Measurements from ENCODE around the gene LRP5. TPM values are rescaled to one million over a fixed set of nuclear protein-coding genes. Genes with fewer than 3 reads are reported as not detected.

Gene LRP5
- total RNA-seq, 1 experiment from 2014 or later = 32.8 TPM

DNA sequence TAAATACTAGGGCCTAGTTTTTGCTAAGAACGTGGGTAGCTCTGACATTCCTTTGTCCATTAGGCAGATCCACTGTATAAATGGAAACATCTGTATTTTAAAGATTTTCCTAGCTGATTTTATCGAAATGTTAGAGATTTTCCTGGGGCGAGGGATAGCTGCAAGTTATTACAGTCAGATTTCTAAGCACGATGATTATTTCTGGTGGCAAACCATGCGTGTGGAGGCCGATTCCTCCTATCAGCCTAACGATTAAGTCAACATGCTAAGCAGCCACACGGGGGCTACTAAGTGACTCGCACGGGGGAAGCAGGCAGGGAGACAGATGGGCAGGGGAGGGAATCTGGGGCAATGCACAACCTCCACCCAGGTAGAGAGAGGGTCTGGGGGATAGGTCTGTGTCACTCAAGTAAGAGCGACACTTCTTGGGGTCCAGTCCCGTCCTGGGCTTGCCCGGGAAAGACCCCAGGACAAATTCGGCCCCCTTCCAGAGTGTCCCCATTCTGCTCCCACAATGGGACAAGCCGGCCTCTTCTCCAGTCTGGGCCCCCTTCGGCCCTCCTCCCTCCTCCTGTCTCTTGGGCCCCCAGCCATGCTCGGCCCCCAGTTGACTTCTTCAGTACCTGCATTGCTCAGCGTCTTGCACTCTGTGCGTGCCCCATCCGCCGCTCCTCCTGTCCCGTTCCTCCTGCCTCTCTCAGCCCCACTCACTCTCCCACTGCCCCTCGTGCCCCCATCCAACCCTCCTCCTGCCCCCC lies 41.2 kb upstream of the LRP5 start:
- Mint-ChIP-seq H3K27ac (ENCODE audit: low read depth, unreplicated experiment) (peak overlapping the region; percentile 95), H3K4me3 (ENCODE audit: unreplicated experiment) (peak overlapping the region; percentile 88), H3K9me3 (ENCODE audit: unreplicated experiment) (no peaks in the 10 kb centered on the region), H3K27me3 (ENCODE audit: insufficient read depth, unreplicated experiment) (no peaks in the 10 kb centered on the region), H3K36me3 (ENCODE audit: insufficient read depth, unreplicated experiment) (peaks cover 9% of the 10 kb centered on the region), H3K4me1 (ENCODE audit: insufficient read depth, unreplicated experiment) (peaks cover 17% of the 10 kb centered on the region)
- TF ChIP-seq, protein P1, sequence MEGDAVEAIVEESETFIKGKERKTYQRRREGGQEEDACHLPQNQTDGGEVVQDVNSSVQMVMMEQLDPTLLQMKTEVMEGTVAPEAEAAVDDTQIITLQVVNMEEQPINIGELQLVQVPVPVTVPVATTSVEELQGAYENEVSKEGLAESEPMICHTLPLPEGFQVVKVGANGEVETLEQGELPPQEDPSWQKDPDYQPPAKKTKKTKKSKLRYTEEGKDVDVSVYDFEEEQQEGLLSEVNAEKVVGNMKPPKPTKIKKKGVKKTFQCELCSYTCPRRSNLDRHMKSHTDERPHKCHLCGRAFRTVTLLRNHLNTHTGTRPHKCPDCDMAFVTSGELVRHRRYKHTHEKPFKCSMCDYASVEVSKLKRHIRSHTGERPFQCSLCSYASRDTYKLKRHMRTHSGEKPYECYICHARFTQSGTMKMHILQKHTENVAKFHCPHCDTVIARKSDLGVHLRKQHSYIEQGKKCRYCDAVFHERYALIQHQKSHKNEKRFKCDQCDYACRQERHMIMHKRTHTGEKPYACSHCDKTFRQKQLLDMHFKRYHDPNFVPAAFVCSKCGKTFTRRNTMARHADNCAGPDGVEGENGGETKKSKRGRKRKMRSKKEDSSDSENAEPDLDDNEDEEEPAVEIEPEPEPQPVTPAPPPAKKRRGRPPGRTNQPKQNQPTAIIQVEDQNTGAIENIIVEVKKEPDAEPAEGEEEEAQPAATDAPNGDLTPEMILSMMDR (IDR thresholded peaks at IDR 0.05; ENCODE audit: unreplicated experiment) = peak; percentile 28
- ChIA-PET CTCF (interaction anchor here (0.6 to 5.4 kb wide), 16 partner anchors 9 to 137 kb away, joined by 3 to 68 read pairs (median 4); no protein-coding TSS in a partner anchor), POLR2A (interaction anchor here (0.6 to 4.3 kb wide), 22 partner anchors 10 to 1403 kb away, joined by 3 to 34 read pairs (median 4); partner anchors contain the start of genes LRP5 and LTO1)
- intact Hi-C loops (cut with micrococcal nuclease) = loop anchor here (1.0 to 5.0 kb wide), 3 partner anchors 26 to 176 kb away; no protein-coding TSS in a partner anchor
- peak; percentile 75 for DNase-seq (ENCODE audit: unreplicated experiment)
- no TSS peak for BruUV-seq (replicated peaks)

DNA sequence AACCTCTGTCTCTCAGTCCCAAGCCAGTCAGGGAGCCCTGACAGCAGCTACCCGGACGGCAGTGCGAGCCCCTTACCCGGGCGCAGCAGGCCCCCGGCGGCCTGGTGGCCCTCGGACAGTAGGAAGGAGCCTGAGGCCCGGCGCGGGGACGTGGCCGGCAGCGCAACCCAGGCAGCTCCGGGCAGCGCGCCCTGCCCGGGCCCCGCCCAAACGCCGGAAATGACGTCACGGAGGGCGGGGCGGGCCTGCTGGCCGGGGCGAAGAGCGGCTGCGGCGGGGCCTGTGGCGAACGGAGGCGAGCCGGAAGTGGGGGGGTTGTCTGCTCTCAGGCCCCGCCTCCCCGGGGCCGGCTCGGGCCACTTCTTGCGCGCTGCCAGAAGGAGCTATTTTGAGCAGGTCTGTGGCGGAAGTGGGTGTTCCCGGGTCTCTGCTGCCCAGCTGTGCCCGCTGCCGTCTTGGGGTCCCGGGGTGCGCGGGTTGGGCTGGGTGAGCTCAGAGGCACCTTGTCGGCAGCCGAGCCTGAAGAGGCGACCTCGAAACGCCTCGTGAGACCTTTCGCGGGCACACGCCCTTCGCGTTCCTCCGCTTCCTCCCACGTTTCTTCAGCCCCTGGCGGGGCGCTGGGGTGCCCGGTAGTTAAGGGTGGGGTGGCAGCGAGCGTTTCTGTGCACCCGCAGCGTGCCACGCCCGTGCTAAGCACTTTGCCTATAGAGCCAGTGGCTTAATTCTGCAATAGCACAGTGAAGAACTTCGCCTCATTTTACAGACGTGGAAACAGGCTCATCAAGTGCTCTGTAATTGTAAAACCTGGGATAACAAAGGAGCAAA lies 40.4 kb upstream of the LRP5 start, which contains the start of gene C11orf24:
C11orf24 (minus strand) TSS at position 193 of the 828 bp plus-strand sequence. CDS start 8,206 bp downstream, outside the sequence.
- Mint-ChIP-seq H3K27ac (ENCODE audit: low read depth, unreplicated experiment) (peak within 1 kb of the TSS; percentile 95), H3K4me3 (ENCODE audit: unreplicated experiment) (peak within 1 kb of the TSS; percentile 88), H3K36me3 (ENCODE audit: insufficient read depth, unreplicated experiment) (peaks cover 2% of the 10 kb centered on the region), H3K4me1 (ENCODE audit: insufficient read depth, unreplicated experiment) (peaks cover 17% of the 10 kb centered on the region), H3K9me3 (ENCODE audit: unreplicated experiment) (no peaks in the 10 kb centered on the region), H3K27me3 (ENCODE audit: insufficient read depth, unreplicated experiment) (no peaks in the 10 kb centered on the region)
- CTCF ChIA-PET = interaction anchor here (0.6 to 5.4 kb wide), 8 partner anchors 11 to 134 kb away, joined by 3 to 68 read pairs (median 4); no protein-coding TSS in a partner anchor
- intact Hi-C loops (cut with micrococcal nuclease) = loop anchor here (1.0 to 5.0 kb wide), 3 partner anchors 25 to 175 kb away; no protein-coding TSS in a partner anchor
- peak; percentile 92 for DNase-seq (ENCODE audit: unreplicated experiment)
- TSS peak; percentile 91 for BruUV-seq (replicated peaks)
- POLR2A ChIA-PET = interaction anchor here (0.6 to 4.3 kb wide), 23 partner anchors 10 to 1403 kb away, joined by 3 to 34 read pairs (median 4); partner anchors contain the start of genes ALDH3B1, LRP5 and LTO1
- TF ChIP-seq, protein P1 (IDR thresholded peaks at IDR 0.05; ENCODE audit: unreplicated experiment) = no peak

DNA sequence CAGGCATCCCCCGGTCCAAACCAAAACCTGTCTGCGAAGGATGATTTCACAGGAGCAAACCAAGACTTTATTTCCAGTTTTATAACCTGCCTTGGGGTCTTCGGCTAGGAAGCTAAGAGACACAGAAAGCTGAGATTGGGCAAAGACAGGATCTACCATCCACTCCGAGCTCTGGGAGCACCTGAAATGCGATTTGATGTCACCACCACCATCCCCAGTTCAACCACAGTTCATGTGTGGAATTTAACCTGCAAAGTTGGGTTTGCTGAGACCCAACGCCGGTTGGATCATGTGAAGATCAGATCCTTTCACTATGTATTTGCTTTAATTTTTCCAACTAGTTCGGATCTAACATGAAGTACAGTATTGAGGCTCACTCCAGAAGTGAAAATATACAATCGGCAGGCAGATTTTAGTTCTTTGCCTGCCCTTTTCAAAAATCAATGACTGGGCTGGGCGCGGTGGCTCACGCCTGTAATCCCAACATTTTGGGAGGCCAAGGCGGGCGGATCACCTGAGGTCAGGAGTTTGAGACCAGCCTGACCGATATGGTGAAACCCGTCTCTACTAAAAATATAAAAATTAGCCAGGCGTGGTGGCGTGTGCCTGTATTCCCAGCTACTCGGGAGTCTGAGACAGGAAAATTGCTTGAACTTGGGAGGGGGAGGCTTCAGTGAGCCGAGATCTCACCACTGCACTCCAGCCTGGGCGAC lies 39.2 kb upstream of the LRP5 start:
- CTCF ChIA-PET = interaction anchor here (0.5 to 5.4 kb wide), 4 partner anchors 12 to 36 kb away, joined by 3 to 68 read pairs (median 9); no protein-coding TSS in a partner anchor
- POLR2A ChIA-PET = interaction anchor here (0.6 to 4.3 kb wide), 11 partner anchors 9 to 263 kb away, joined by 3 to 34 read pairs (median 5); partner anchors contain the start of genes ALDH3B1 and LRP5

More for the DNA sequence above, 39.2 kb upstream of the LRP5 start:
- no peak for DNase-seq (ENCODE audit: unreplicated experiment)
- H3K36me3 Mint-ChIP-seq (ENCODE audit: insufficient read depth, unreplicated experiment) = no peaks in the 10 kb centered on the region
- no peak overlapping the region for H3K27ac Mint-ChIP-seq (ENCODE audit: low read depth, unreplicated experiment)
- H3K27me3 Mint-ChIP-seq (ENCODE audit: insufficient read depth, unreplicated experiment) = no peaks in the 10 kb centered on the region
- peaks cover 17% of the 10 kb centered on the region for H3K4me1 Mint-ChIP-seq (ENCODE audit: insufficient read depth, unreplicated experiment)
- H3K4me3 Mint-ChIP-seq (ENCODE audit: unreplicated experiment) = peak overlapping the region; percentile 88
- intact Hi-C loops (cut with micrococcal nuclease) = loop anchor here (5.0 kb wide), 1 partner anchor 109 kb away; no protein-coding TSS in a partner anchor
- no peaks in the 10 kb centered on the region for H3K9me3 Mint-ChIP-seq (ENCODE audit: unreplicated experiment)
- no TSS peak for BruUV-seq (replicated peaks)
- TF ChIP-seq, protein P1 (IDR thresholded peaks at IDR 0.05; ENCODE audit: unreplicated experiment) = no peak

All from MCF 10A (cell line).